ENCODE measurements around the gene OR10H4. TPM values are rescaled to one million over a fixed set of nuclear protein-coding genes. Genes with fewer than 3 reads are reported as not detected.
"Not testable (repeated sequence)": the region's sequence is repeated elsewhere in the genome, so short reads cannot be mapped to it uniquely, and the experiment has no call there.

The OR10H4 gene
- total and polyA plus RNA-seq, 5 donors from 2014 or later, result not detected

DNA sequence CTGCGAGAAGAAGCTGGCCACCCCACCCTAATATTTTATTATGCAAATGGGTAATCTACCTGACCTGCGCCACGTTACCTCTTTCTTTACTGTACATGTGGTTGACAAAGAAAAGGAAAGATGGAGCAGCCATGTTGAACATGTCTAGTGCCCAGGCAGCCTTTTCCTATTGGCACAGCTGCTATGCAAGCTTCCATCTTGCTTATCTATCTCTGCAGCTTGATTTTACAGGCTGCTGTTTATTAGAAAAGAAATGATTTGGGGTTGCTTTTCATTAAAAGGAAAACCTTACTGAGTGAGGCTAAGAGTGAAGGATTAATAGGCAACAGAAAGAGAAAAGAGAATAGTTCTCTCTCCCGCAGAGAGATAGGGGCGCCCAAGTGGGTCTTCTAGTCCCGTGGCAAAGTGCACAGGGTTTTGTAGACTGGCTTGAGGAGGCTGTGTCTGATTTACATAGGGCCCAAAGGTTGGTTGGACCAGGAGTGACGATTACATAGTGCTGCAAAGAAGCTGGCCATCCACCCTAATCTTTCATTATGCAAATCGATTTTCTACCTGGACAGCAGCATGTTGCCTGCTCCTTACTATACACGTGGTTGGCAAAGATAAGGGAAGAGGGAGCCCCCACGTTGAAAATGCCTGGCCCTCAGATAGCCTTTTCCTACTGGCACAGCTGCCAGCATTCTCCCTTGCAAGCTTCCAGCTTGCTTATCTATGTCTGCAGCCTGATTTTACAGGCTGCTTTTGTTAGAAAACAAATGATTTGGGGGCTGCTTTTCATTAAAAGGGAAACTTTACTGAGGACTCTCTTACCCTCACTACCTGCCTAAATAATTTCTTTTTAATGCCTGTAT lies 28.3 kb downstream of the OR10H4 start:
- peaks cover 5% of the 10 kb centered on the region for H3K27me3 ChIP-seq (ENCODE audit: control insufficient read depth, insufficient read depth, low read length)
- DNase-seq (no peak), ATAC-seq (ENCODE audit: low read depth in 2 of 2) (no peak)
- no peak overlapping the region for H3K4me3 ChIP-seq (ENCODE audit: low read depth, low read length)
- H3K9me3 Mint-ChIP-seq, result peaks cover 0 to 6% (median 2%) of the 10 kb centered on the region in 7 donors
- no peaks in the 10 kb centered on the region for H3K4me1 Mint-ChIP-seq
- H3K27me3 Mint-ChIP-seq, result peaks cover 42% of the 10 kb centered on the region
- H3K27ac Mint-ChIP-seq, result no peak overlapping the region
- no peaks in the 10 kb centered on the region for H3K4me1 ChIP-seq (ENCODE audit: control insufficient read depth, insufficient read depth, low read length, poor library complexity, severe bottlenecking)
- no peaks in the 10 kb centered on the region for H3K36me3 Mint-ChIP-seq
- H3K9me3 ChIP-seq (ENCODE audit: control insufficient read depth in 2 of 2, low read length in 2 of 2), result peaks cover 5% of the 10 kb centered on the region in 2 experiments
- no peaks in the 10 kb centered on the region for H3K36me3 ChIP-seq (ENCODE audit: control insufficient read depth, insufficient read depth, low read length)
- H3K27ac ChIP-seq (ENCODE audit: insufficient read depth, low read length, poor library complexity, severe bottlenecking), result no peak overlapping the region
- no peak overlapping the region for H3K4me3 Mint-ChIP-seq

- no peaks in the 10 kb centered on the region for H3K4me1 ChIP-seq (ENCODE audit: control insufficient read depth, insufficient read depth, low read length, poor library complexity, severe bottlenecking)
- no peak for DNase-seq
- no peaks in the 10 kb centered on the region for H3K4me1 Mint-ChIP-seq
- H3K9me3 Mint-ChIP-seq, result peaks cover 0 to 6% (median 2%) of the 10 kb centered on the region in 7 donors
- no peaks in the 10 kb centered on the region for H3K36me3 ChIP-seq (ENCODE audit: control insufficient read depth, insufficient read depth, low read length)
- H3K27ac Mint-ChIP-seq, result no peak overlapping the region
- H3K9me3 ChIP-seq (ENCODE audit: control insufficient read depth in 2 of 2, low read length in 2 of 2), result peaks cover 5 to 7% of the 10 kb centered on the region in 2 experiments
- H3K27me3 Mint-ChIP-seq, result peaks cover 37% of the 10 kb centered on the region
- peaks cover 6% of the 10 kb centered on the region for H3K27me3 ChIP-seq (ENCODE audit: control insufficient read depth, insufficient read depth, low read length)
- no peaks in the 10 kb centered on the region for H3K36me3 Mint-ChIP-seq
- no peak for ATAC-seq (ENCODE audit: low read depth in 2 of 2)
- H3K4me3 ChIP-seq (ENCODE audit: low read depth, low read length), result no peak overlapping the region
- no peak overlapping the region for H3K27ac ChIP-seq (ENCODE audit: insufficient read depth, low read length, poor library complexity, severe bottlenecking)
- no peak overlapping the region for H3K4me3 Mint-ChIP-seq
Observed at GRCh38 chr19:15977690-15978089, 28.9 kb downstream of the OR10H4 start.

- no peak overlapping the region for H3K4me3 Mint-ChIP-seq
- no peaks in the 10 kb centered on the region for H3K36me3 Mint-ChIP-seq
- H3K4me1 ChIP-seq (ENCODE audit: control insufficient read depth, insufficient read depth, low read length, poor library complexity, severe bottlenecking), result no peaks in the 10 kb centered on the region
- no peak overlapping the region for H3K4me3 ChIP-seq (ENCODE audit: low read depth, low read length)
- no peak overlapping the region for H3K27ac Mint-ChIP-seq
- peaks cover 10 to 13% of the 10 kb centered on the region in 2 experiments for H3K9me3 ChIP-seq (ENCODE audit: control insufficient read depth in 2 of 2, low read length in 2 of 2)
- H3K27me3 Mint-ChIP-seq, result peaks cover 39% of the 10 kb centered on the region
- no peaks in the 10 kb centered on the region for H3K36me3 ChIP-seq (ENCODE audit: control insufficient read depth, insufficient read depth, low read length)
- H3K27ac ChIP-seq (ENCODE audit: insufficient read depth, low read length, poor library complexity, severe bottlenecking), result no peak overlapping the region
- H3K27me3 ChIP-seq (ENCODE audit: control insufficient read depth, insufficient read depth, low read length), result peaks cover 10% of the 10 kb centered on the region
- H3K9me3 Mint-ChIP-seq, result peaks cover 0 to 13% (median 2%) of the 10 kb centered on the region in 7 donors
- no peak for ATAC-seq (ENCODE audit: low read depth in 2 of 2)
- H3K4me1 Mint-ChIP-seq, result no peaks in the 10 kb centered on the region
- DNase-seq, result no peak
Observed at GRCh38 chr19:15979293-15979692, 30.5 kb downstream of the OR10H4 start.

DNA sequence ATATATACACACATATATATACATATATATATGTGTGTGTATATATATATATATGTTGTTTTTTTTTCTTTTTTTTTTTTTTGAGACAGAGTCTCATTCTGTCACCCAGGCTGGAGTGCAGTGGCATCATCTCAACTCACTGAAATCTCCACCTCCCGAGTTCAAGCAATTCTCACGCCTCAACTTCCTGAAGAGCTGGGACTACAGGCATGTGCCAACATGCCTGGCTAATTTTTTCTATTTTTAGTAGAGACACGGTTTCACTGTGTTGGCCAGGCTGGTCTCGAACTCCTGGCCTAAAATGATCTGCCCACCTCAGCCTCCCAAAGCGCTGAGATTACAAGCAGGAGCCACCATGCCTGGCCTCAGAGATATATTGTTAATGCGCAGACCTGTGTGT lies 37.0 kb downstream of the OR10H4 start:
- not testable (repeated sequence) for H3K27me3 ChIP-seq (ENCODE audit: control insufficient read depth, insufficient read depth, low read length); H3K27ac Mint-ChIP-seq; H3K4me1 Mint-ChIP-seq; H3K36me3 Mint-ChIP-seq; H3K4me3 ChIP-seq (ENCODE audit: low read depth, low read length); DNase-seq; H3K36me3 ChIP-seq (ENCODE audit: control insufficient read depth, insufficient read depth, low read length); H3K4me3 Mint-ChIP-seq; H3K27ac ChIP-seq (ENCODE audit: insufficient read depth, low read length, poor library complexity, severe bottlenecking); H3K4me1 ChIP-seq (ENCODE audit: control insufficient read depth, insufficient read depth, low read length, poor library complexity, severe bottlenecking); ATAC-seq (ENCODE audit: low read depth in 2 of 2)
- Mint-ChIP-seq H3K9me3 (peaks cover 0 to 13% (median 2%) of the 10 kb centered on the region in 7 donors), H3K27me3 (peaks cover 32% of the 10 kb centered on the region)
- H3K9me3 ChIP-seq (ENCODE audit: control insufficient read depth in 2 of 2, low read length in 2 of 2), result peaks cover 10 to 13% of the 10 kb centered on the region in 2 experiments

- DNase-seq (peak in 1 of 3 donors; percentile 2), ATAC-seq (ENCODE audit: low read depth in 2 of 2) (no peak)
- peaks cover 33% of the 10 kb centered on the region for H3K27me3 Mint-ChIP-seq
Observed at GRCh38 chr19:15986701-15987100, 37.9 kb downstream of the OR10H4 start.

DNA sequence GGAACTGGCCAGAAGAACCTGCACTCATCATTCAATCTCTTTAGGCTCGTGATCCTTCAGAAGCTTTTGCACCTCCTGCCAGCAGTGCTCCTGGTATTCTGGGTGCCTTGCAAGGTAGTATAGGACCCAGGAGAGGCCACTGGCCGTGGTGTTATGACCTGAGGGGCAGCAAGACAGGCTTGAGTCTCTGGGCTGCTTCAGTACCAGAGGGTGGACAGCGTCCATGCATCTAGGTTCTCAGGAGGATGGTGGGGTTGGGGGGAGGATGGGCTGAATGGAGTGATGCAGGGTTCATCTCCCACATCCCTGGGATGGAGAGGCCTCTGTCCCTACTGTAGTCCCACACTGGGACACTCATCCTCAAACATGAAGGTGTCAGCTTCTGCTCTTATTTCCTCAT lies 41.1 kb downstream of the OR10H4 start:
- Histone ChIP-seq H3K27ac (ENCODE audit: insufficient read depth, low read length, poor library complexity, severe bottlenecking) (no peak overlapping the region), H3K27me3 (ENCODE audit: control insufficient read depth, insufficient read depth, low read length) (peaks cover 1% of the 10 kb centered on the region), H3K4me1 (ENCODE audit: control insufficient read depth, insufficient read depth, low read length, poor library complexity, severe bottlenecking) (no peaks in the 10 kb centered on the region), H3K9me3 (ENCODE audit: control insufficient read depth in 2 of 2, low read length in 2 of 2) (no peaks in the 10 kb centered on the region), H3K4me3 (ENCODE audit: low read depth, low read length) (no peak overlapping the region), H3K36me3 (ENCODE audit: control insufficient read depth, insufficient read depth, low read length) (no peaks in the 10 kb centered on the region)
- no peaks in the 10 kb centered on the region for H3K36me3 Mint-ChIP-seq
- H3K27me3 Mint-ChIP-seq, result peaks cover 28% of the 10 kb centered on the region
- DNase-seq, result no peak
- H3K4me3 Mint-ChIP-seq, result no peak overlapping the region
- ATAC-seq (ENCODE audit: low read depth in 2 of 2), result no peak
- no peak overlapping the region for H3K27ac Mint-ChIP-seq
- H3K9me3 Mint-ChIP-seq, result peaks cover 0 to 8% (median 3%) of the 10 kb centered on the region in 7 donors
- H3K4me1 Mint-ChIP-seq, result peaks cover 0 to 5% (median 0%) of the 10 kb centered on the region in 4 donors

More at GRCh38 chr19:15986701-15987100, 37.9 kb downstream of the OR10H4 start:
- Mint-ChIP-seq H3K27ac (no peak overlapping the region), H3K4me3 (no peak overlapping the region), H3K9me3 (peaks cover 1 to 11% (median 4%) of the 10 kb centered on the region in 7 donors), H3K4me1 (peaks cover 0 to 5% (median 0%) of the 10 kb centered on the region in 4 donors), H3K36me3 (no peaks in the 10 kb centered on the region)
- no peaks in the 10 kb centered on the region for H3K4me1 ChIP-seq (ENCODE audit: control insufficient read depth, insufficient read depth, low read length, poor library complexity, severe bottlenecking)
- H3K4me3 ChIP-seq (ENCODE audit: low read depth, low read length), result no peak overlapping the region
- H3K36me3 ChIP-seq (ENCODE audit: control insufficient read depth, insufficient read depth, low read length), result no peaks in the 10 kb centered on the region
- H3K9me3 ChIP-seq (ENCODE audit: control insufficient read depth in 2 of 2, low read length in 2 of 2), result peaks cover 7 to 8% of the 10 kb centered on the region in 2 experiments
- peaks cover 6% of the 10 kb centered on the region for H3K27me3 ChIP-seq (ENCODE audit: control insufficient read depth, insufficient read depth, low read length)
- H3K27ac ChIP-seq (ENCODE audit: insufficient read depth, low read length, poor library complexity, severe bottlenecking), result no peak overlapping the region

- H3K27ac ChIP-seq (ENCODE audit: insufficient read depth, low read length, poor library complexity, severe bottlenecking), result no peak overlapping the region
- no peak for ATAC-seq (ENCODE audit: low read depth in 2 of 2)
- peaks cover 0 to 1% (median 0%) of the 10 kb centered on the region in 4 donors for H3K4me1 Mint-ChIP-seq
- DNase-seq, result no peak
- H3K4me3 ChIP-seq (ENCODE audit: low read depth, low read length), result no peak overlapping the region
- no peak overlapping the region for H3K4me3 Mint-ChIP-seq
- H3K4me1 ChIP-seq (ENCODE audit: control insufficient read depth, insufficient read depth, low read length, poor library complexity, severe bottlenecking), result no peaks in the 10 kb centered on the region
- H3K27ac Mint-ChIP-seq, result peak overlapping the region in 1 of 3 donors; percentile 2
- peaks cover 1% of the 10 kb centered on the region for H3K27me3 ChIP-seq (ENCODE audit: control insufficient read depth, insufficient read depth, low read length)
- H3K9me3 ChIP-seq (ENCODE audit: control insufficient read depth in 2 of 2, low read length in 2 of 2), result no peaks in the 10 kb centered on the region
- H3K36me3 ChIP-seq (ENCODE audit: control insufficient read depth, insufficient read depth, low read length), result no peaks in the 10 kb centered on the region
- peaks cover 0 to 8% (median 3%) of the 10 kb centered on the region in 7 donors for H3K9me3 Mint-ChIP-seq
- no peaks in the 10 kb centered on the region for H3K36me3 Mint-ChIP-seq
- H3K27me3 Mint-ChIP-seq, result peaks cover 23% of the 10 kb centered on the region
Observed at GRCh38 chr19:15991602-15992001, 42.8 kb downstream of the OR10H4 start.
